ENCODE results near the gene CEP19. TPM values are rescaled to one million over a fixed set of nuclear protein-coding genes. Genes with fewer than 3 reads are reported as not detected.
A peak's percentile ranks its signal among the peaks of the same experiment; 100 is the strongest.

Gene CEP19
- total and polyA plus RNA-seq, 2 of the 8 experiments (the other 6 are each of a cell fraction or from before 2014, with no cell fraction given): 0.95 to 1.6 TPM

GRCh38 chr3:196754091-196754981 lies 42.3 kb upstream of the CEP19 start:
- Histone ChIP-seq H2AFZ (ENCODE audit: low read length) (no peak overlapping the region), H3K36me3 (ENCODE audit: control insufficient read depth in 2 of 4, insufficient read depth in 4 of 4, low read length in 3 of 4) (peaks cover 0 to 7% (median 2%) of the 10 kb centered on the region in 4 experiments; a peak in 3 of 8 replicates), H3K18ac (ENCODE audit: extremely low read depth, low read length) (no peak overlapping the region), H2BK15ac (ENCODE audit: low read length) (0 out of 2 replicates have a peak overlapping the region, but pooled peaks have one; percentile 36), H3K56ac (replicated peaks; ENCODE audit: insufficient read length, low read depth, low read length) (no peak overlapping the region), H3K79me2 (ENCODE audit: control insufficient read depth in 1 of 2, insufficient read depth in 2 of 2, low read length in 2 of 2) (peaks cover 10 to 86% of the 10 kb centered on the region in 2 experiments), H3K79me1 (ENCODE audit: low read depth, low read length) (peaks cover 15% of the 10 kb centered on the region), H2BK5ac (ENCODE audit: low read depth, low read length) (peak overlapping the region; percentile 77; the same call in 1 of the 2 replicates), H4K5ac (ENCODE audit: insufficient read length, low read depth, low read length) (no peak overlapping the region), H3K27me3 (replicated peaks in 1 of 4; ENCODE audit: control insufficient read depth in 3 of 4, extremely low read depth in 1 of 4, insufficient read depth in 3 of 4, low read length in 3 of 4) (no peaks in the 10 kb centered on the region; a peak in 1 of 7 replicates), H2BK20ac (ENCODE audit: low read length) (0 out of 2 replicates have a peak overlapping the region, but pooled peaks have one; percentile 34), H3K4me2 (ENCODE audit: insufficient read depth in 1 of 2, low read depth in 2 of 2, low read length in 2 of 2) (no peak overlapping the region), H3K4me1 (replicated peaks in 1 of 4; ENCODE audit: control insufficient read depth in 3 of 4, insufficient read depth in 4 of 4, low read length in 3 of 4) (peaks cover 0 to 13% (median 3%) of the 10 kb centered on the region in 4 experiments; a peak in 5 of 7 replicates), H4K20me1 (replicated peaks in 1 of 2; ENCODE audit: control insufficient read depth in 1 of 2, insufficient read depth in 2 of 2, low read length in 2 of 2) (peaks cover 6 to 7% of the 10 kb centered on the region in 2 experiments), H3K23ac (ENCODE audit: insufficient read length) (no peak overlapping the region), H3K9ac (replicated peaks in 1 of 4; ENCODE audit: extremely low read depth in 1 of 4, low read depth in 3 of 4, low read length in 3 of 4) (no peak overlapping the region; a peak in 2 of 7 replicates), H4K8ac (ENCODE audit: extremely low read depth, insufficient read depth, low read length) (no peak overlapping the region), H3K14ac (ENCODE audit: insufficient read length) (no peak overlapping the region), H3K4ac (replicated peaks; ENCODE audit: insufficient read length, low read depth, low read length) (peak overlapping the region; percentile 0), H2BK12ac (ENCODE audit: low read depth, low read length) (peak overlapping the region; percentile 21; the same call in 1 of the 2 replicates), H2BK120ac (replicated peaks; ENCODE audit: low read depth, low read length) (no peak overlapping the region), H3K27ac (ENCODE audit: low read depth, low read length) (no peak overlapping the region), H3K23me2 (ENCODE audit: low read depth, low read length) (no peaks in the 10 kb centered on the region), H2AK5ac (ENCODE audit: low read depth, low read length) (peak overlapping the region; percentile 25; the same call in 1 of the 2 replicates), H3K9me3 (ENCODE audit: insufficient read depth in 2 of 2, low read depth in 1 of 2, low read length in 1 of 2) (no peaks in the 10 kb centered on the region), H3K4me3 (ENCODE audit: extremely low read depth in 1 of 4, insufficient read depth in 2 of 4, low read depth in 3 of 4, low read length in 4 of 4) (no peak overlapping the region), H4K91ac (replicated peaks; ENCODE audit: insufficient read length, low read length) (no peak overlapping the region)
- POLR2A ChIA-PET (ENCODE audit: partially characterized antibody): interaction anchor here (4.8 kb wide), 1 partner anchor 14 kb away, joined by 23 read pairs; the partner anchor contains the start of gene PAK2
- WGBS, 2 experiments (ENCODE audit: extremely low coverage in 1 of 2, insufficient coverage in 1 of 2, insufficient read length in 1 of 2, insufficient replicate concordance in 2 of 2, low coverage in 1 of 2, low lambda C conversion rate in 2 of 2, missing lambda C conversion rate in 1 of 2): 92% methylated on average over 9 of the region's 9 CpGs; no CpG with 5 or more reads in 1 of the 2 experiments
- FAIRE-seq (no peak), DNase-seq (ENCODE audit: low read depth in 1 of 2, low spot score in 2 of 2) (no peak)
- CTCF ChIA-PET (ENCODE audit: partially characterized antibody): no interaction called here
- TF ChIP-seq HDAC2 (IDR thresholded peaks at IDR 0.05; ENCODE audit: borderline replicate concordance in 1 of 2, low read depth in 2 of 2, low read length in 2 of 2): no peak
- TF ChIP-seq BACH1 (IDR thresholded peaks at IDR 0.05; ENCODE audit: low read length): no peak
- TF ChIP-seq POLR2A (IDR thresholded peaks at IDR 0.05; ENCODE audit: control extremely low read depth in 1 of 2, low read depth in 2 of 2, low read length in 2 of 2): no peak
- TF ChIP-seq HDAC6 (IDR thresholded peaks at IDR 0.05; ENCODE audit: low read depth, low read length): no peak
- no peak for TF ChIP-seq KDM5A (IDR thresholded peaks at IDR 0.05; ENCODE audit: low read length)
- TF ChIP-seq PHF8 (conservative IDR thresholded peaks at IDR 0.05; ENCODE audit: low read depth, low read length): no peak
- no peak for TF ChIP-seq JUN (IDR thresholded peaks at IDR 0.05; ENCODE audit: low read depth, low read length)
- no peak for TF ChIP-seq TBP (IDR thresholded peaks at IDR 0.05; ENCODE audit: low read depth, low read length)
- no peak for TF ChIP-seq CHD2 (IDR thresholded peaks at IDR 0.05; ENCODE audit: low read length)
